ENCODE data around the gene GPS1. TPM values are rescaled to one million over a fixed set of nuclear protein-coding genes. Genes with fewer than 3 reads are reported as not detected.

The GPS1 gene
- total RNA-seq, 1 donor from 2014 or later = 67.1 TPM

DNA sequence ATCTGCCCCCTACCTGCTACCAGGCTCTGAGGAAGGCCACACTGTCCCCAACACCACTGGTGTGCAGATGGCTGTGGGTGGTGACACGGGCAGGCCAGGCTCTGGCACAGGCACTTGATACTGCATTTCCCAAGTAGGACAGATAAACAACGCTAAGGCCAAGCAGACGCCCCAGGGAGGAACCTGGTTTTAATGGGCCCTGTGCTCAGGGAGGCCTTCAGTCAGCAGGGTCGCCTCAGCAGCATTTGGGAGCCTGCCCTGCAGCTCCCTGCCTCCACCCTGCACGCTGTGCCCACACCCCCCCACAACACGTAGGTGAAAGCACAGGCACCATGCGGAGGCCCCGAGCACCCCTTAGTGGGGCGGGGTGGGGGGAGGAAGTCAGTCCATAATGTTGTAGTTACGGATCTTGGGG is 49.6 kb downstream of the GPS1 start:
- DNase-seq (ENCODE audit: low read depth in 2 of 2) = no peak

DNA sequence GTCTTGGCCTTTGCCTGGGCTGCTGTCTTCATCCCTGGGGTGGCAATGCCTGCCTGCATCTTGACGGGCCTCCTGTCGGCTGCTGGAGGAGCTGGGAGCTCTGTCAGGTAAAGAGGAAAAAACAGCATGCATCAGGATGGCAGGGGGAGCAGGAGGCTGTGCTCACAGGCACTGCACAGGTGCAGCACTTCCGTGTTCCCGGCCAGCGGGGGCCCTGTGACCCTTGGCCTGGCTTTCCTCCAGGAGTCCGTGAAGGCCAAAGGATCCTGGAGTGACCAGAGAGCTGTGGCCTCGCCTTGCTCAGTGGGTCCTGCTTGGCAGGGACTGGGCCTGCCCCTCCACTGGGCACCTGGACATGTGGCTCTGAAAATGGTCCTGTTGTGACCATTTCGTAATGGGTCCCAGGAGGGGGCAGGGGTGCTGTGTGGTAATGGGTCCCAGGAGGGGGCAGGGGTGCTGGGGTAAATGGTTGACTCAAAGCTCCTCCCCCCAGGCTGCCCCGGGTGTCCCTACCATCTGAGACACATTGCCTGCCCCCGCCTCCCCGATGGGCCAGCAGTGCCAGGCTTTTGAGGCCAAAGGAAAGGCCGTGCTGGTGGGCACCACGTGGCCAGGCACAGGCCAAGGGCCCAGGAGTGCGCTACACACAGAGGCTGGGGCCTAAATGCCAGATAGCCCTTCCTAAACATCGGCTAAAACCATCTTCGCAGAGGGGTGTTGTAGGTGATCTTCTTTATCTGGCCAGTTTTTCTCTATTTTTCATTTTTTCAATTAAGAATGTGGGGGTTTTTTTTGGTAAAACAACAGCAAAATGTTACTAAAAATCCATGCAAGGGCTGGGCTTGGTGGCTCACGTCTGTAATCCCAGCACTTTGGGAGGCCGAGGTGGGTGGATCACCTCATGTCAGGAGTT is 50.3 kb downstream of the GPS1 start:
- no peak for DNase-seq (ENCODE audit: low read depth in 2 of 2)

- no peak for DNase-seq (ENCODE audit: low read depth in 2 of 2)
Measured at GRCh38 chr17:82103553-82104451, 52.1 kb downstream of the GPS1 start.

- no peak for DNase-seq (ENCODE audit: low read depth in 2 of 2)
Measured at GRCh38 chr17:82104797-82105416, 53.2 kb downstream of the GPS1 start.

- no peak for DNase-seq (ENCODE audit: low read depth in 2 of 2)
Measured at GRCh38 chr17:82105417-82105881, 53.8 kb downstream of the GPS1 start.

GRCh38 chr17:82105882-82106687 is 54.4 kb downstream of the GPS1 start:
- peak in 1 of 2 donors; percentile 50 for DNase-seq (ENCODE audit: low read depth in 2 of 2)

DNA sequence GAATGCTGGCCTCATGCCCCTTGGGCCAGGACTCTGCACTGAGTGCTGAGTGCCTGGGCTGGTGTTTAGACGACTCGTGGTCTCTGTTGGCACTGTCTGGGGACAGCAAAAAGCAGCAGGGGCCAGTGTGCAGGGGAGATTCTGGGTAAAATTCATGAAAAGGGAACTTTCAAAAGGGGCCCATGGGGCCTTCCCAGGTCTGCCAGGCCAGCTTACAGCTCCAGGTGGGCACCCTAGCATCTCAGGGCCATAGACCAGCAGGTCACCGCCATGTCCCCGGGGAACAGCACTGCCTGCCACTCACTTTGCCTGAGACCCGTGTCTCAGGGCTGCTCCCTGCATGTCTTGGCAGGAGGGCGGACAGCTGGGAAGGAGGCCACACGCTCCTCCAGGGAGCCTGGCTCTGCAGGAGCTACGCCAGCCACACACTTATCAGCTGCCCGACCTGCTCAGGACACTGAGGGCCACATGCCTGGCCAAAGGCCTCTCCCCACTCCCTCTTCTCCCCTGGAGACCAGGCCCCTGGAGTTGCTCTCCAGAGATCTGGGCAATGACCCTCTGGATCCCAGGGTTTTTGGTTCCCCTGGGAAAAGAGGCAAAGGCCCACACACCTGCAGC is 55.1 kb downstream of the GPS1 start:
- no peak for DNase-seq (ENCODE audit: low read depth in 2 of 2)

Other genes with a start within 250 kb of the GPS1 start
- gene GCGR, start 247.7 kb upstream of the GPS1 start, total RNA-seq = not detected in 2 replicates
- gene MCRIP1, start 218.6 kb upstream of the GPS1 start, total RNA-seq = 81.8 and 133 TPM in 2 replicates
- gene PPP1R27, start 216.8 kb upstream of the GPS1 start, total RNA-seq = not detected in 2 replicates
- gene P4HB, start 191.4 kb upstream of the GPS1 start, total RNA-seq = 634 and 739 TPM in 2 replicates
- 97.7 and 157 TPM in 2 replicates for gene ARHGDIA, start 180.6 kb upstream of the GPS1 start, total RNA-seq
- gene ALYREF, start 160.3 kb upstream of the GPS1 start, total RNA-seq = 142 and 181 TPM in 2 replicates
- 108 and 109 TPM in 2 replicates for gene ANAPC11, start 160.2 kb upstream of the GPS1 start, total RNA-seq
- 0.13 TPM in 1 of 2 replicates, not detected in the other for gene NPB, start 149.7 kb upstream of the GPS1 start, total RNA-seq
- 30.2 and 40.4 TPM in 2 replicates for gene PCYT2, start 140.5 kb upstream of the GPS1 start, total RNA-seq
- 11.9 and 12.3 TPM in 2 replicates for gene SIRT7, start 133.7 kb upstream of the GPS1 start, total RNA-seq
- 10.4 and 19.0 TPM in 2 replicates for gene MAFG, start 124.2 kb upstream of the GPS1 start, total RNA-seq
- gene PYCR1, start 114.6 kb upstream of the GPS1 start, total RNA-seq = 60.8 and 71.2 TPM in 2 replicates
- gene MYADML2, start 104.7 kb upstream of the GPS1 start, total RNA-seq = not detected in 2 replicates
- gene NOTUM, start 90.7 kb upstream of the GPS1 start, total RNA-seq = under 0.01 TPM in 2 replicates
- 22.0 and 23.4 TPM in 2 replicates for gene ASPSCR1, start 74.3 kb upstream of the GPS1 start, total RNA-seq
- gene CENPX, start 29.0 kb upstream of the GPS1 start, total RNA-seq = 23.5 and 38.6 TPM in 2 replicates
- gene LRRC45, start 28.6 kb upstream of the GPS1 start, total RNA-seq = 10.0 and 10.1 TPM in 2 replicates
- gene RAC3, start 20.2 kb upstream of the GPS1 start, total RNA-seq = 12.5 and 14.5 TPM in 2 replicates
- 33.1 and 42.7 TPM in 2 replicates for gene DCXR, start 14.2 kb upstream of the GPS1 start, total RNA-seq
- 16.4 and 28.2 TPM in 2 replicates for gene RFNG, start 87 bp upstream of the GPS1 start, total RNA-seq
- gene DUS1L, start 13.9 kb downstream of the GPS1 start, total RNA-seq = 35.6 and 44.1 TPM in 2 replicates
- 54.4 and 61.1 TPM in 2 replicates for gene FASN, start 46.3 kb downstream of the GPS1 start, total RNA-seq
- gene CCDC57, start 160.9 kb downstream of the GPS1 start, total RNA-seq = 2.8 and 5.4 TPM in 2 replicates
- 62.3 and 95.6 TPM in 2 replicates for gene SLC16A3, start 177.1 kb downstream of the GPS1 start, total RNA-seq
- gene CSNK1D, start 221.8 kb downstream of the GPS1 start, total RNA-seq = 36.1 and 56.0 TPM in 2 replicates

Measured in dermis microvascular lymphatic vessel endothelial cell (primary cell).